Measurements from ENCODE around the gene COG6. TPM values are rescaled to one million over a fixed set of nuclear protein-coding genes. Genes with fewer than 3 reads are reported as not detected.

The COG6 gene
- total RNA-seq, 1 experiment from 2014 or later: 23.7 TPM

DNA sequence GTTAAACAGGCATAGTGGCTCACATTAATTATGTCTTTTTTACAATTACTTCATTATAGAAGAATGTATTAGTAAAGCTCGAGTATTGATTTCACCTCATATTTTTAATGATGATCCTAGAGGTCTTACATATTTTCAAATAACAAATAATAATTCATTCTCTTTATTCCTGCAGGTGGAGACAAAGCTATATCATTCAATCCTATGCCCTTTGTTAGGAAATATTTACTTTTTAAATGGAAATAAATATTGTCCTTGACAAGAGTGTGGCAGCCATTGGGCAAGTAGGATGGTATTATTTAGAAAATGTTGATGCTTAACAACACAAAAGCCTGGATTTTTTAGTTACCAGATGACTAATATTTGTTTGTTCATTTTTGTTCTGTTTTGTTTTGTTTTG, 127.6 kb downstream of the COG6 start:
- Mint-ChIP-seq H3K9me3 (ENCODE audit: low read depth, unreplicated experiment) (no peaks in the 10 kb centered on the region), H3K27ac (ENCODE audit: unreplicated experiment) (no peak overlapping the region), H3K4me3 (ENCODE audit: low read depth, unreplicated experiment) (no peak overlapping the region), H3K36me3 (ENCODE audit: insufficient read depth, unreplicated experiment) (no peaks in the 10 kb centered on the region), H3K27me3 (ENCODE audit: unreplicated experiment) (no peaks in the 10 kb centered on the region), H3K4me1 (ENCODE audit: low read depth, unreplicated experiment) (no peaks in the 10 kb centered on the region)
- BruUV-seq (replicated peaks): no TSS peak
- intact Hi-C loops (cut with micrococcal nuclease; ENCODE audit: unreplicated experiment): loop anchor here (5.0 to 10.0 kb wide), 3 partner anchors 132 to 899 kb away; no protein-coding TSS in a partner anchor
- no peak for TF ChIP-seq CTCF (IDR thresholded peaks at IDR 0.05; ENCODE audit: unreplicated experiment)
- no peak for DNase-seq
- CTCF ChIA-PET: interaction anchor here (1.4 to 1.6 kb wide), 3 partner anchors 156 to 900 kb away, joined by 3 to 6 read pairs (median 3); no protein-coding TSS in a partner anchor

- intact Hi-C loops (cut with micrococcal nuclease; ENCODE audit: unreplicated experiment): loop anchor here (5.0 to 10.0 kb wide), 3 partner anchors 130 to 898 kb away; no protein-coding TSS in a partner anchor
- no peak overlapping the region for H3K27ac Mint-ChIP-seq (ENCODE audit: unreplicated experiment)
These were observed 128.9 kb downstream of the COG6 start for GRCh38 chr13:39784347-39784746.

GRCh38 chr13:39786091-39786490, 130.6 kb downstream of the COG6 start:
- no peak for TF ChIP-seq CTCF (IDR thresholded peaks at IDR 0.05; ENCODE audit: unreplicated experiment)
- Mint-ChIP-seq H3K4me3 (ENCODE audit: low read depth, unreplicated experiment) (no peak overlapping the region), H3K36me3 (ENCODE audit: insufficient read depth, unreplicated experiment) (no peaks in the 10 kb centered on the region), H3K9me3 (ENCODE audit: low read depth, unreplicated experiment) (peaks cover 6% of the 10 kb centered on the region), H3K4me1 (ENCODE audit: low read depth, unreplicated experiment) (no peaks in the 10 kb centered on the region), H3K27me3 (ENCODE audit: unreplicated experiment) (no peaks in the 10 kb centered on the region), H3K27ac (ENCODE audit: unreplicated experiment) (no peak overlapping the region)
- intact Hi-C loops (cut with micrococcal nuclease; ENCODE audit: unreplicated experiment): loop anchor here (10.0 kb wide), 1 partner anchor 129 kb away; no protein-coding TSS in a partner anchor
- CTCF ChIA-PET: no interaction called here
- BruUV-seq (replicated peaks): no TSS peak
- no peak for DNase-seq

More at GRCh38 chr13:39784347-39784746, 128.9 kb downstream of the COG6 start:
- H3K4me1 Mint-ChIP-seq (ENCODE audit: low read depth, unreplicated experiment): no peaks in the 10 kb centered on the region
- peaks cover 4% of the 10 kb centered on the region for H3K9me3 Mint-ChIP-seq (ENCODE audit: low read depth, unreplicated experiment)
- no peaks in the 10 kb centered on the region for H3K27me3 Mint-ChIP-seq (ENCODE audit: unreplicated experiment)
- TF ChIP-seq CTCF (IDR thresholded peaks at IDR 0.05; ENCODE audit: unreplicated experiment): no peak
- no peak overlapping the region for H3K4me3 Mint-ChIP-seq (ENCODE audit: low read depth, unreplicated experiment)
- CTCF ChIA-PET: interaction anchor here (1.4 kb wide), 2 partner anchors 155 to 898 kb away, joined by 3 read pairs; no protein-coding TSS in a partner anchor
- H3K36me3 Mint-ChIP-seq (ENCODE audit: insufficient read depth, unreplicated experiment): no peaks in the 10 kb centered on the region
- BruUV-seq (replicated peaks): no TSS peak
- no peak for DNase-seq

DNA sequence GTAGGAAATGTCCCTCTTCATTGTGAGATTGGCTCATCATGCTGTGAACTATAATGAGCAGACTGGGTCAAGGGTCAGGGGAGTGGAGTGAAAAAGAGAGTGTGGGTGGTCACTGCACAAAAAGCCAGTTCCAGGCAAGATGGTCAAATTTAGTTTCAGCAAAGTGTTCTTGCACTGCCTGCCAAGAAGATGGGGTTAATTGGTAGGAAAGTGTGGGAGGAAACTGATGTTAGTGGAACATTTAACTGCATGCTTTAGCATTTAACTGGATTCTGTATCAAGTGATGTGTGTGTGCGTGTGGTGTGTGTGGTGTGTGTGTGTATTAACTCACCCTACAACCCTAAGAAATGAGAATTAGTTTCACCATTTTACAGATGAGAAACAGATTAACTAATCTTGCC, 131.6 kb downstream of the COG6 start:
- intact Hi-C loops (cut with micrococcal nuclease; ENCODE audit: unreplicated experiment): loop anchor here (10.0 kb wide), 1 partner anchor 128 kb away; no protein-coding TSS in a partner anchor
- peaks cover 6% of the 10 kb centered on the region for H3K9me3 Mint-ChIP-seq (ENCODE audit: low read depth, unreplicated experiment)
- H3K4me3 Mint-ChIP-seq (ENCODE audit: low read depth, unreplicated experiment): no peak overlapping the region
- no peak for DNase-seq
- TF ChIP-seq CTCF (IDR thresholded peaks at IDR 0.05; ENCODE audit: unreplicated experiment): no peak
- no peaks in the 10 kb centered on the region for H3K36me3 Mint-ChIP-seq (ENCODE audit: insufficient read depth, unreplicated experiment)
- H3K4me1 Mint-ChIP-seq (ENCODE audit: low read depth, unreplicated experiment): no peaks in the 10 kb centered on the region
- H3K27me3 Mint-ChIP-seq (ENCODE audit: unreplicated experiment): no peaks in the 10 kb centered on the region
- BruUV-seq (replicated peaks): no TSS peak
- no peak overlapping the region for H3K27ac Mint-ChIP-seq (ENCODE audit: unreplicated experiment)
- CTCF ChIA-PET: no interaction called here

All from Calu3 (cell line).